K562 (cell line): Measurements from ENCODE around the gene FUT4. TPM values are rescaled to one million over a fixed set of nuclear protein-coding genes. Genes with fewer than 3 reads are reported as not detected.
A peak's percentile ranks its signal among the peaks of the same experiment; 100 is the strongest.

Source experiments
- ATAC-seq: fragments of 200-7000 bp; cut with Tn5 transposase; 3 replicates; pipeline ENCODE4 v1.9.1; 2020; ENCODE audit warnings: moderate library complexity
- BruUV-seq: library from RNA; stranded (reverse); fragments of 400-500 nt; replicated peaks from 2 replicates; lab custom pipeline; 2021; lab: Mats Ljungman, UMichigan
- CTCF ChIA-PET: fragments of 300-600 bp; formaldehyde crosslinking; extraction: SDS; loops from one replicate; lab custom pipeline; 2021; ENCODE audit warnings: low intra/inter-chr PET ratio; lab: Yijun Ruan, JAX
- POLR2A ChIA-PET: fragments of 300-600, 350-650 bp; sonication (Branson Sonifier 250); formaldehyde crosslinking; extraction: SDS; loops from one replicate; lab custom pipeline; 2021; ENCODE audit warnings: antibody characterized with exemption, inconsistent platforms; lab: Yijun Ruan, JAX
- DNase-seq, 4 experiments: peaks; one replicate each; pipeline versions ENCODE4 v3.0.0 to v3.0.0-alpha.2; 2011 to 2018; ENCODE audit warnings: low spot score in 3 of 4, mixed read lengths in 3 of 4; ENCODE audit errors: extremely low read depth in 1 of 4
- FAIRE-seq: peaks from 2 replicates; lab custom pipeline; 2011; peaks lifted over from hg19 to GRCh38; lab: Jason Lieb, UNC
- H2AFZ ChIP-seq: 2 replicates; pipeline ENCODE4 v1.6.0; 2011; ENCODE audit warnings: low read depth, low read length, control low read depth, inconsistent platforms
- H3K27ac ChIP-seq: fragments of 200-600 bp; 3 replicates; pipeline ENCODE4 v1.8.0; 2011; ENCODE audit warnings: low read depth, mild to moderate bottlenecking, control low read depth, inconsistent platforms, low read length, moderate library complexity, mixed read lengths; ENCODE audit errors: extremely low read depth
- H3K27me3 ChIP-seq, 2 experiments: fragments of 300-600 bp in 1 of 2; 2 replicates in 1 of 2; 3 replicates in 1 of 2; pipeline versions ENCODE4 v1.6.0 to v1.8.0; 2011; ENCODE audit warnings: inconsistent platforms in 2 of 2, low read length in 2 of 2, mild to moderate bottlenecking in 1 of 2, mixed read lengths in 1 of 2, moderate library complexity in 1 of 2; ENCODE audit not compliant: control insufficient read depth in 2 of 2, insufficient read depth in 2 of 2
- H3K36me3 ChIP-seq: fragments of 300-600 bp; 3 replicates; pipeline ENCODE4 v1.8.0; 2011; ENCODE audit warnings: mild to moderate bottlenecking, low read length, inconsistent platforms; ENCODE audit not compliant: control insufficient read depth, insufficient read depth
- H3K4me1 ChIP-seq, 2 experiments: fragments of 200-600 bp in 1 of 2; replicated peaks in 1 of 2; 2 replicates in 1 of 2; 3 replicates in 1 of 2; pipeline versions ENCODE4 v1.5.1 to v1.8.0; 2011; ENCODE audit warnings: inconsistent platforms in 2 of 2, low read length in 2 of 2, mild to moderate bottlenecking in 1 of 2, mixed read lengths in 1 of 2, moderate library complexity in 1 of 2; ENCODE audit not compliant: control insufficient read depth in 2 of 2, insufficient read depth in 2 of 2
- H3K4me2 ChIP-seq: 2 replicates; pipeline ENCODE4 v1.6.1; 2011; ENCODE audit warnings: low read length, control low read depth, inconsistent platforms, mixed read lengths; ENCODE audit not compliant: insufficient read depth
- H3K4me3 ChIP-seq: fragments of 200-600 bp; sonication (generic), shearing (Covaris generic); 2 replicates; pipeline ENCODE4 v1.5.1; 2016; ENCODE audit warnings: control low read depth, inconsistent platforms
- H3K79me2 ChIP-seq: fragments of 200-600 bp; 3 replicates; pipeline ENCODE4 v1.8.0; 2011; ENCODE audit warnings: low read length, inconsistent platforms; ENCODE audit not compliant: control insufficient read depth, insufficient read depth
- H3K9ac ChIP-seq, 2 experiments: 2 replicates each; pipeline versions ENCODE4 v1.6.0 to v1.6.1; 2011; ENCODE audit warnings: low read depth in 2 of 2, low read length in 2 of 2, control low read depth in 1 of 2, inconsistent platforms in 1 of 2, mild to moderate bottlenecking in 1 of 2, mixed read lengths in 1 of 2; ENCODE audit not compliant: insufficient read depth in 1 of 2
- H3K9me1 ChIP-seq: one replicate; pipeline ENCODE4 v1.6.0; 2011; ENCODE audit warnings: inconsistent platforms, mild to moderate bottlenecking, low read length, moderate library complexity; ENCODE audit not compliant: control insufficient read depth, insufficient read depth
- H3K9me3 ChIP-seq: replicated peaks from 2 replicates; pipeline ENCODE4 v1.5.1; 2011; ENCODE audit warnings: low read depth, low read length, inconsistent platforms; ENCODE audit not compliant: control insufficient read depth, insufficient read depth
- H4K20me1 ChIP-seq: replicated peaks from 2 replicates; pipeline ENCODE4 v1.6.1; 2011; ENCODE audit warnings: low read length, inconsistent platforms, mixed read lengths; ENCODE audit not compliant: control insufficient read depth, insufficient read depth
- BHLHE40 ChIP-seq: IDR thresholded peaks from 2 replicates; pipeline ENCODE4 v1.6.1; 2011; ENCODE audit warnings: low read length, improper control_type of control experiment
- FOSL1 ChIP-seq: fragments of 200-800 bp; sonication (Bioruptor generic); conservative IDR thresholded peaks from 2 replicates; pipeline ENCODE4 v1.6.1; 2016; ENCODE audit warnings: missing genetic modification characterization, missing compliant biosample characterization
- KHSRP ChIP-seq: fragments of 450-650 bp; IDR thresholded peaks from 2 replicates; pipeline ENCODE4 v1.6.1; 2017
- SRF ChIP-seq, 2 experiments: fragments of 250-450, 450-650 bp in 1 of 2; sonication (Bioruptor Pico) in 1 of 2; sonication (generic) in 1 of 2; formaldehyde crosslinking; IDR thresholded peaks; 2 replicates each; pipeline versions ENCODE4 v1.5.0 to v1.5.1; 2020 to 2022; ENCODE audit warnings: mild to moderate bottlenecking in 1 of 2, missing genetic modification reagents in 1 of 2
- TBP ChIP-seq: optimal IDR thresholded peaks from 2 replicates; pipeline ENCODE3; 2011; ENCODE audit warnings: low read depth, low read length, improper control_type of control experiment
- WGBS: fragments of 100-300 bp; shearing (Covaris generic); methylation state at CpG from one replicate; pipeline ENCODE4 v1.1.6; 2016; ENCODE audit warnings: low coverage, mixed read lengths; ENCODE audit not compliant: insufficient coverage; ENCODE audit errors: missing lambda C conversion rate; 5-methylcytosine and 5-hydroxymethylcytosine counted together
- in situ Hi-C: fragments of 300-500 bp; cut with MboI; formaldehyde crosslinking; loops from 4 replicates; pipeline ENCODE4 v1.15.0; 2018; ENCODE audit warnings: inconsistent platforms, mixed read lengths
- intact Hi-C: fragments of 100-400 bp; cut with micrococcal nuclease; formaldehyde crosslinking; loops from 2 replicates; pipeline ENCODE4 v1.14.2; 2022
- polyA plus RNA-seq, 8 experiments: library from polyadenylated mRNA; depleted of rRNA in 4 of 8; stranded (reverse) in 5 of 8; unstranded in 3 of 8; fragments of >200 nt; fragmentation: Nextera tagmentation in 2 of 8; fragmentation: Illumina TruSeq in 1 of 8; extraction: Ambion mirVana in 2 of 8; extraction: Trizol in 1 of 8; gene quantifications; 2 replicates each; pipeline versions ENCODE4 v1.2.1 to v1.2.3, GENCODE V29; 2011 to 2014; ENCODE audit warnings: inconsistent platforms in 1 of 8, missing spikeins in 1 of 8
- total RNA-seq, 7 experiments: library from RNA; depleted of rRNA in 6 of 7; stranded (reverse); fragments of >200 nt in 6 of 7; fragmentation: Illumina TruSeq in 2 of 7; extraction: Trizol in 2 of 7; gene quantifications; 2 replicates each; pipeline versions ENCODE4 v1.2.1 to v1.2.3, GENCODE V29; 2011 to 2021; ENCODE audit warnings: low replicate concordance in 1 of 7
- TF ChIP-seq, protein P1 (sequence below): sonication (generic); formaldehyde crosslinking; IDR thresholded peaks from 2 replicates; pipeline ENCODE4 v1.9.0; 2022; ENCODE audit warnings: mild to moderate bottlenecking, missing genetic modification reagents
- TF ChIP-seq, protein P2 (sequence below): sonication (generic); formaldehyde crosslinking; IDR thresholded peaks from 2 replicates; pipeline ENCODE4 v1.8.0; 2022; ENCODE audit warnings: mild to moderate bottlenecking, missing genetic modification reagents
- TF ChIP-seq, protein P3 (sequence below): fragments of 450-650 bp; formaldehyde crosslinking; IDR thresholded peaks from 2 replicates; pipeline ENCODE4 v1.4.0; 2020; ENCODE audit warnings: mild to moderate bottlenecking, mixed read lengths

Gene FUT4
- total and polyA plus RNA-seq, 9 of the 15 experiments (the other 6 are each of a cell fraction or from before 2014, with no cell fraction given), result 1.1 to 8.9 (median 5.5) TPM

DNA sequence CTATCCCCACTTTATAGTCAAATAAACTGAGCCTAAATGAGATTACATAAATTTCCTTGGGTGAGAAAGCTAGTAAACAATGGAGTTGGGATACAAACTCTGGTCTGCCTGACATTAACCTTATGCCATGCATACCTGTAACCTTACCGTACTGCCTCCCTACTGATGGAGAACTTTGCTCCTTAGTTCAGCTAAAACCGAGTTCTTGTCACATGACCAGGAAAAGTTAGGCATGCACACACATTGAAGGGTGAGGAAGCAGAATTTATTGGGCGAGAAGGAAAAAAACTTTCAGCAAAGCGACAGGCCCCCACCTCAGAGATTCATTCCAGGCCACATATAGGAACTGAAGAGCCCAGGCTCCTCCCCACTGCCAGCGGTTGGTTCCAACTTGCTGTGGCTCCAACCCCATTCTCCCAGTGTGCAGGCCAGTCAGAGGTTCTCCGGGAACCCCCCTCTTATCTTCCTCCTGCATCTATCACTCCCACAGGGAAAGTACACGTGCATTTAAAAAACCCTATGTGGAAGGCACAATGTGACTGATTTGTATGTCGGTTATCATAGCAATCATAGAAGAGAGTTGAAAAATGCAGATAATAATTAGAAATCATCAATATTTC lies 20.2 kb downstream of the FUT4 start:
- ATAC-seq (peak; percentile 27; the same call in 1 of the 3 replicates), DNase-seq (peak in 2 of 4 experiments; percentile 23 to 40), FAIRE-seq (no peak)
- WGBS, result 9% methylated on average over 8 of the region's 8 CpGs
- no peaks in the 10 kb centered on the region for H4K20me1 ChIP-seq
- H3K27me3 ChIP-seq, result no peaks in the 10 kb centered on the region
- H3K9me3 ChIP-seq, result no peaks in the 10 kb centered on the region
- TF ChIP-seq, protein P1, sequence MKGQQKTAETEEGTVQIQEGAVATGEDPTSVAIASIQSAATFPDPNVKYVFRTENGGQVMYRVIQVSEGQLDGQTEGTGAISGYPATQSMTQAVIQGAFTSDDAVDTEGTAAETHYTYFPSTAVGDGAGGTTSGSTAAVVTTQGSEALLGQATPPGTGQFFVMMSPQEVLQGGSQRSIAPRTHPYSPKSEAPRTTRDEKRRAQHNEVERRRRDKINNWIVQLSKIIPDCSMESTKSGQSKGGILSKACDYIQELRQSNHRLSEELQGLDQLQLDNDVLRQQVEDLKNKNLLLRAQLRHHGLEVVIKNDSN (CRISPR knock-in tag), result peak; percentile 12; the same call in 1 of the 2 replicates
- TF ChIP-seq, protein P2, sequence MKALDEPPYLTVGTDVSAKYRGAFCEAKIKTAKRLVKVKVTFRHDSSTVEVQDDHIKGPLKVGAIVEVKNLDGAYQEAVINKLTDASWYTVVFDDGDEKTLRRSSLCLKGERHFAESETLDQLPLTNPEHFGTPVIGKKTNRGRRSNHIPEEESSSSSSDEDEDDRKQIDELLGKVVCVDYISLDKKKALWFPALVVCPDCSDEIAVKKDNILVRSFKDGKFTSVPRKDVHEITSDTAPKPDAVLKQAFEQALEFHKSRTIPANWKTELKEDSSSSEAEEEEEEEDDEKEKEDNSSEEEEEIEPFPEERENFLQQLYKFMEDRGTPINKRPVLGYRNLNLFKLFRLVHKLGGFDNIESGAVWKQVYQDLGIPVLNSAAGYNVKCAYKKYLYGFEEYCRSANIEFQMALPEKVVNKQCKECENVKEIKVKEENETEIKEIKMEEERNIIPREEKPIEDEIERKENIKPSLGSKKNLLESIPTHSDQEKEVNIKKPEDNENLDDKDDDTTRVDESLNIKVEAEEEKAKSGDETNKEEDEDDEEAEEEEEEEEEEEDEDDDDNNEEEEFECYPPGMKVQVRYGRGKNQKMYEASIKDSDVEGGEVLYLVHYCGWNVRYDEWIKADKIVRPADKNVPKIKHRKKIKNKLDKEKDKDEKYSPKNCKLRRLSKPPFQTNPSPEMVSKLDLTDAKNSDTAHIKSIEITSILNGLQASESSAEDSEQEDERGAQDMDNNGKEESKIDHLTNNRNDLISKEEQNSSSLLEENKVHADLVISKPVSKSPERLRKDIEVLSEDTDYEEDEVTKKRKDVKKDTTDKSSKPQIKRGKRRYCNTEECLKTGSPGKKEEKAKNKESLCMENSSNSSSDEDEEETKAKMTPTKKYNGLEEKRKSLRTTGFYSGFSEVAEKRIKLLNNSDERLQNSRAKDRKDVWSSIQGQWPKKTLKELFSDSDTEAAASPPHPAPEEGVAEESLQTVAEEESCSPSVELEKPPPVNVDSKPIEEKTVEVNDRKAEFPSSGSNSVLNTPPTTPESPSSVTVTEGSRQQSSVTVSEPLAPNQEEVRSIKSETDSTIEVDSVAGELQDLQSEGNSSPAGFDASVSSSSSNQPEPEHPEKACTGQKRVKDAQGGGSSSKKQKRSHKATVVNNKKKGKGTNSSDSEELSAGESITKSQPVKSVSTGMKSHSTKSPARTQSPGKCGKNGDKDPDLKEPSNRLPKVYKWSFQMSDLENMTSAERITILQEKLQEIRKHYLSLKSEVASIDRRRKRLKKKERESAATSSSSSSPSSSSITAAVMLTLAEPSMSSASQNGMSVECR (CRISPR knock-in tag), result no peak
- TF ChIP-seq BHLHE40 (peak; percentile 47; the same call in 1 of the 2 replicates), FOSL1 (peak; percentile 4; the same call in 1 of the 2 replicates), KHSRP (no peak), SRF (CRISPR knock-in tag; IDR thresholded peaks at IDR 0.05) (no peak), TBP (peak; percentile 4)
- TF ChIP-seq, protein P3, sequence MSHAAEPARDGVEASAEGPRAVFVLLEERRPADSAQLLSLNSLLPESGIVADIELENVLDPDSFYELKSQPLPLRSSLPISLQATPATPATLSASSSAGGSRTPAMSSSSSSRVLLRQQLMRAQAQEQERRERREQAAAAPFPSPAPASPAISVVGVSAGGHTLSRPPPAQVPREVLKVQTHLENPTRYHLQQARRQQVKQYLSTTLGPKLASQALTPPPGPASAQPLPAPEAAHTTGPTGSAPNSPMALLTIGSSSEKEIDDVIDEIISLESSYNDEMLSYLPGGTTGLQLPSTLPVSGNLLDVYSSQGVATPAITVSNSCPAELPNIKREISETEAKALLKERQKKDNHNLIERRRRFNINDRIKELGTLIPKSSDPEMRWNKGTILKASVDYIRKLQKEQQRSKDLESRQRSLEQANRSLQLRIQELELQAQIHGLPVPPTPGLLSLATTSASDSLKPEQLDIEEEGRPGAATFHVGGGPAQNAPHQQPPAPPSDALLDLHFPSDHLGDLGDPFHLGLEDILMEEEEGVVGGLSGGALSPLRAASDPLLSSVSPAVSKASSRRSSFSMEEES (CRISPR knock-in tag), result peak; percentile 76
- H3K79me2 ChIP-seq, result peaks cover 13% of the 10 kb centered on the region; the same call in 2 of the 3 replicates
- H3K36me3 ChIP-seq, result no peaks in the 10 kb centered on the region; the same call in 2 of the 3 replicates
- ChIA-PET CTCF (interaction anchor here (1.1 kb wide), 1 partner anchor 44 kb away, joined by 3 read pairs; no protein-coding TSS in a partner anchor), POLR2A (interaction anchor here (1.1 kb wide), 1 partner anchor 18 kb away, joined by 3 read pairs; no protein-coding TSS in a partner anchor)
- no peak overlapping the region for H3K27ac ChIP-seq
- H2AFZ ChIP-seq, result peak overlapping the region; percentile 25; the same call in 1 of the 2 replicates
- no peak overlapping the region; the same call in 1 of the 2 replicates for H3K4me2 ChIP-seq
- H3K4me1 ChIP-seq, result peaks cover 5 to 31% of the 10 kb centered on the region in 2 experiments
- H3K9me1 ChIP-seq, result no peaks in the 10 kb centered on the region
- BruUV-seq, result no TSS peak
- intact Hi-C loops, result loop anchor here (1.0 to 5.0 kb wide), 2 partner anchors 45 to 237 kb away; no protein-coding TSS in a partner anchor
- H3K9ac ChIP-seq, result no peak overlapping the region
- no peak overlapping the region for H3K4me3 ChIP-seq
- in situ Hi-C loops, result no loop called here
